Gastroesophageal sphincter (tissue), 3 donors: ENCODE measurements around the gene TMEM131.

Experiments used
- EP300 ChIP-seq: sonication (generic); formaldehyde crosslinking; IDR thresholded peaks from one replicate; pipeline ENCODE4 v1.6.1; 2017; ENCODE audit warnings: antibody characterized with exemption, mild to moderate bottlenecking
- POLR2A ChIP-seq, 2 donors: fragments of 450-650 bp; IDR thresholded peaks; one replicate each; pipeline ENCODE4 v1.6.1; 2017; ENCODE audit warnings: antibody characterized with exemption in 2 of 2, mild to moderate bottlenecking in 2 of 2, moderate library complexity in 1 of 2
- POLR2AphosphoS5 ChIP-seq: sonication (generic); formaldehyde crosslinking; IDR thresholded peaks from one replicate; pipeline ENCODE4 v1.6.1; 2017; ENCODE audit warnings: antibody characterized with exemption
- TF ChIP-seq, protein P1 (sequence below), 4 experiments: fragments of 200-600 bp in 2 of 4; fragments of 450-650 bp in 2 of 4; sonication (generic) in 1 of 4; IDR thresholded peaks; one replicate each; pipeline ENCODE4 v1.5.1; 2017 to 2019; ENCODE audit warnings: antibody characterized with exemption in 4 of 4, mild to moderate bottlenecking in 2 of 4, moderate library complexity in 2 of 4

DNA sequence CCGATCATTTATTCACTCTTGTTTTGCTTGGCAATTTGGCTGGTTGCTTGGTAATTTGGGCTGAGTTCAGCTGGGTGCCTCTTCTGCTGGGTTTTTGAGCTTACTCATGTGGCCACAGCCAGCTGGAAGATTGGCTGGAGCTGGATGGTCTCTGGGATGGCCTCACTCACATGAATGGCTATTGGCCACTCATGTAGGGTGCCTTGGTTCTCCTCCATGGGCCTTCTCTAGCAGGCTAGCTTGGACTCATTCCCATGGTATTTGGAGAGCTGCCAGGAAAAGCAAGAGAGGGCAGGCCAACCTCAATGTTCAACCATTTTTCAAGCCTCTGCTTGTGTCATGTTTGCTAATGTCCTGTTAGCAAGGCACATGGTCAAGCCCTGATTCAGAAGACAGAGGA, 265.5 kb downstream of the TMEM131 start:
- no peak for TF ChIP-seq POLR2AphosphoS5
- no peak for TF ChIP-seq EP300
- TF ChIP-seq, protein P1, sequence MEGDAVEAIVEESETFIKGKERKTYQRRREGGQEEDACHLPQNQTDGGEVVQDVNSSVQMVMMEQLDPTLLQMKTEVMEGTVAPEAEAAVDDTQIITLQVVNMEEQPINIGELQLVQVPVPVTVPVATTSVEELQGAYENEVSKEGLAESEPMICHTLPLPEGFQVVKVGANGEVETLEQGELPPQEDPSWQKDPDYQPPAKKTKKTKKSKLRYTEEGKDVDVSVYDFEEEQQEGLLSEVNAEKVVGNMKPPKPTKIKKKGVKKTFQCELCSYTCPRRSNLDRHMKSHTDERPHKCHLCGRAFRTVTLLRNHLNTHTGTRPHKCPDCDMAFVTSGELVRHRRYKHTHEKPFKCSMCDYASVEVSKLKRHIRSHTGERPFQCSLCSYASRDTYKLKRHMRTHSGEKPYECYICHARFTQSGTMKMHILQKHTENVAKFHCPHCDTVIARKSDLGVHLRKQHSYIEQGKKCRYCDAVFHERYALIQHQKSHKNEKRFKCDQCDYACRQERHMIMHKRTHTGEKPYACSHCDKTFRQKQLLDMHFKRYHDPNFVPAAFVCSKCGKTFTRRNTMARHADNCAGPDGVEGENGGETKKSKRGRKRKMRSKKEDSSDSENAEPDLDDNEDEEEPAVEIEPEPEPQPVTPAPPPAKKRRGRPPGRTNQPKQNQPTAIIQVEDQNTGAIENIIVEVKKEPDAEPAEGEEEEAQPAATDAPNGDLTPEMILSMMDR (IDR thresholded peaks at IDR 0.05): no peak
- no peak for TF ChIP-seq POLR2A (IDR thresholded peaks at IDR 0.05)
